ENCODE data around the gene CHI3L2. TPM values are rescaled to one million over a fixed set of nuclear protein-coding genes. Genes with fewer than 3 reads are reported as not detected.

Gene CHI3L2
- total and polyA plus RNA-seq, 10 donors: 6.0 to 159 (median 30.5) TPM

- Histone ChIP-seq H3K36me3 (peaks cover 0 to 38% (median 26%) of the 10 kb centered on the region in 6 donors), H3K4me3 (peak overlapping the region in 7 of 8 donors; percentile 38 to 88 (median 54)), H3K27me3 (replicated peaks in 1 of 7) (no peaks in the 10 kb centered on the region), H3K27ac (peak overlapping the region; percentile 96 to 100 (median 98)), H3K4me1 (peaks cover 56 to 100% (median 93%) of the 10 kb centered on the region in 6 donors), H3K9me3 (no peaks in the 10 kb centered on the region)
- no peak for DNase-seq
- no peak for TF ChIP-seq CTCF (IDR thresholded peaks at IDR 0.05 in 8 of 11, conservative IDR thresholded peaks at IDR 0.05 in 3 of 11)
- peak in 1 of 3 donors; percentile 29 for TF ChIP-seq POLR2AphosphoS5 (IDR thresholded peaks at IDR 0.05)
- WGBS, 5 donors: 58 to 64% (median 63%) methylated on average over 5 of the region's 5 CpGs
- intact Hi-C loops (cut with DNase I; ENCODE audit: low total_unique reads): no loop called here
These were observed 26.0 kb upstream of the CHI3L2 start for GRCh38 chr1:111201275-111202090.

GRCh38 chr1:111202366-111202706 is 25.2 kb upstream of the CHI3L2 start:
- 85 to 97% (median 88%) methylated on average over 1 of the region's 1 CpG for WGBS, 5 donors
- Histone ChIP-seq H3K27ac (peak overlapping the region; percentile 96 to 100 (median 98)), H3K27me3 (replicated peaks in 1 of 7) (no peaks in the 10 kb centered on the region), H3K4me3 (peak overlapping the region in 4 of 8 donors; percentile 79 to 88 (median 80)), H3K36me3 (peaks cover 0 to 29% (median 17%) of the 10 kb centered on the region in 6 donors), H3K9me3 (no peaks in the 10 kb centered on the region), H3K4me1 (peaks cover 48 to 100% (median 84%) of the 10 kb centered on the region in 6 donors)
- DNase-seq: no peak
- no peak for TF ChIP-seq CTCF (IDR thresholded peaks at IDR 0.05 in 8 of 11, conservative IDR thresholded peaks at IDR 0.05 in 3 of 11)
- TF ChIP-seq POLR2A (IDR thresholded peaks at IDR 0.05): no peak
- no peak for TF ChIP-seq POLR2AphosphoS5 (IDR thresholded peaks at IDR 0.05)
- intact Hi-C loops (cut with DNase I; ENCODE audit: low total_unique reads): no loop called here

- 23 to 49% (median 34%) methylated on average over 4 of the region's 4 CpGs for WGBS, 5 donors
- Histone ChIP-seq H3K4me3 (peak overlapping the region; percentile 58 to 88 (median 79)), H3K36me3 (peaks cover 0 to 23% (median 12%) of the 10 kb centered on the region in 6 donors), H3K27me3 (replicated peaks in 1 of 7) (no peaks in the 10 kb centered on the region), H3K4me1 (peaks cover 44 to 96% (median 78%) of the 10 kb centered on the region in 6 donors), H3K27ac (peak overlapping the region; percentile 96 to 100 (median 98)), H3K9me3 (no peaks in the 10 kb centered on the region)
- no peak for DNase-seq
- TF ChIP-seq POLR2AphosphoS5 (IDR thresholded peaks at IDR 0.05) (peak in 1 of 3 donors; percentile 24), CTCF (IDR thresholded peaks at IDR 0.05 in 8 of 11, conservative IDR thresholded peaks at IDR 0.05 in 3 of 11) (no peak), POLR2A (IDR thresholded peaks at IDR 0.05) (no peak)
- intact Hi-C loops (cut with DNase I; ENCODE audit: low total_unique reads): no loop called here
These were observed 24.5 kb upstream of the CHI3L2 start for GRCh38 chr1:111202707-111203623.

Measured in spleen (tissue), 11 donors.